Spleen (tissue), 11 donors: ENCODE measurements around the gene PDE4B. TPM values are rescaled to one million over a fixed set of nuclear protein-coding genes. Genes with fewer than 3 reads are reported as not detected.

Experiments used
- DNase-seq: peaks from one replicate; pipeline ENCODE4 v3.0.0-alpha.2; 2020
- H3K27ac ChIP-seq, 8 donors: fragments of 200-600 bp; sonication (generic) in 7 of 8; 1 replicate in 4 of 8; 2 replicates in 4 of 8; pipeline versions ENCODE4 v1.5.0 to v1.8.0; 2016 to 2021; ENCODE audit warnings: inconsistent platforms in 4 of 8, mild to moderate bottlenecking in 4 of 8, moderate library complexity in 1 of 8
- H3K27me3 ChIP-seq, 7 donors: fragments of 200-600 bp; sonication (generic) in 6 of 7; replicated peaks in 1 of 7; 1 replicate in 4 of 7; 2 replicates in 3 of 7; pipeline versions ENCODE4 v1.5.0 to v1.8.0; 2016 to 2021; ENCODE audit warnings: inconsistent platforms in 3 of 7, mild to moderate bottlenecking in 1 of 7
- H3K36me3 ChIP-seq, 6 donors: fragments of 200-600 bp; sonication (generic) in 5 of 6; 1 replicate in 4 of 6; 2 replicates in 2 of 6; pipeline versions ENCODE4 v1.5.0 to v1.8.0; 2016 to 2021; ENCODE audit warnings: inconsistent platforms in 2 of 6
- H3K4me1 ChIP-seq, 6 donors: fragments of 200-600 bp; sonication (generic) in 5 of 6; 1 replicate in 3 of 6; 2 replicates in 3 of 6; pipeline versions ENCODE4 v1.5.0 to v1.8.0; 2016 to 2021; ENCODE audit warnings: inconsistent platforms in 3 of 6
- H3K4me3 ChIP-seq, 8 donors: fragments of 200-600 bp; sonication (generic) in 7 of 8; 1 replicate in 4 of 8; 2 replicates in 4 of 8; pipeline versions ENCODE4 v1.5.0 to v1.8.0; 2016 to 2021; ENCODE audit warnings: inconsistent platforms in 4 of 8, mild to moderate bottlenecking in 4 of 8, moderate library complexity in 2 of 8
- H3K9me3 ChIP-seq, 8 donors: fragments of 200-600 bp; sonication (generic) in 7 of 8; 1 replicate in 4 of 8; 2 replicates in 4 of 8; pipeline versions ENCODE4 v1.5.0 to v1.8.0; 2016 to 2021; ENCODE audit warnings: inconsistent platforms in 4 of 8
- CTCF ChIP-seq, 11 experiments: fragments of 200-600 bp in 7 of 11; fragments of 450-650 bp in 4 of 11; sonication (generic) in 4 of 11; IDR thresholded peaks in 8 of 11; conservative IDR thresholded peaks in 3 of 11; 1 replicate in 7 of 11; 2 replicates in 4 of 11; pipeline versions ENCODE4 v1.4.0 to v1.8.0; 2016 to 2021; ENCODE audit warnings: antibody characterized with exemption in 11 of 11, inconsistent platforms in 4 of 11, mild to moderate bottlenecking in 1 of 11
- POLR2A ChIP-seq, 3 donors: fragments of 450-650 bp; IDR thresholded peaks; one replicate each; pipeline ENCODE4 v1.5.1; 2017; ENCODE audit warnings: antibody characterized with exemption in 3 of 3, mild to moderate bottlenecking in 1 of 3
- POLR2AphosphoS5 ChIP-seq, 3 donors: sonication (generic); formaldehyde crosslinking; IDR thresholded peaks; one replicate each; pipeline ENCODE4 v1.5.1; 2017; ENCODE audit warnings: antibody characterized with exemption in 3 of 3
- WGBS, 5 donors: extraction: QIAGEN DNeasy Blood & Tissue Kit in 3 of 5; methylation state at CpG; one replicate each; pipeline versions ENCODE4 v1.1.5 to v1.1.7; 2013 to 2018; 5-methylcytosine and 5-hydroxymethylcytosine counted together
- intact Hi-C: fragments of 100-400 bp; cut with DNase I; formaldehyde crosslinking; loops from one replicate; pipeline ENCODE4 v1.15.0; 2023; ENCODE audit warnings: low total_unique reads
- polyA plus RNA-seq, 3 donors: library from polyadenylated mRNA; stranded (reverse); fragments of 200-250 nt; gene quantifications; one replicate each; pipeline ENCODE4 v1.2.1, GENCODE V29; 2013
- total RNA-seq, 7 donors: library from RNA; depleted of rRNA in 3 of 7; stranded (reverse); fragments of >200 nt in 3 of 7; fragmentation: NEBNext Ultra II Directional in 4 of 7; extraction: Animal tissue kit (Norgen Biotek cat#: 25700) in 4 of 7; gene quantifications; one replicate each; pipeline versions ENCODE4 v1.1.0 to v1.2.1, GENCODE V29; 2016 to 2021
- donor health status: healthy with polysubstance abuse.
- donor health status: DM: no; HTN: no; CAD: no; lungs with moderate emphysema.
- donor health status: DM: no; HTN: no; CAD: no.
- donor health status: Bipolar disorder and iron deficiency.
- donor health status: healthy.
- donor health status: DM: no; HTN: no; CAD: no.
- donor health status: DM: yes; HTN: yes; CAD: no.

The PDE4B gene
- total and polyA plus RNA-seq, 10 donors, result 12.6 to 88.2 (median 51.9) TPM

GRCh38 chr1:66331658-66332547 lies 539.2 kb downstream of the PDE4B start:
- 1 to 3% (median 2%) methylated on average over 18 of the region's 18 CpGs for WGBS, 5 donors
- peaks cover 21 to 100% (median 68%) of the 10 kb centered on the region in 6 donors for H3K4me1 ChIP-seq
- intact Hi-C loops, result no loop called here
- peak overlapping the region; percentile 82 to 96 (median 90) for H3K27ac ChIP-seq
- peak overlapping the region; percentile 56 to 72 (median 64) for H3K4me3 ChIP-seq
- no peaks in the 10 kb centered on the region for H3K9me3 ChIP-seq
- peak; percentile 87 for DNase-seq
- TF ChIP-seq POLR2A (IDR thresholded peaks at IDR 0.05), result peak in 2 of 3 donors; percentile 41 to 85
- TF ChIP-seq POLR2AphosphoS5 (IDR thresholded peaks at IDR 0.05), result peak; percentile 63 to 96 (median 91)
- TF ChIP-seq CTCF (IDR thresholded peaks at IDR 0.05 in 8 of 11, conservative IDR thresholded peaks at IDR 0.05 in 3 of 11), result peak in 7 of 11 experiments; percentile 14 to 41 (median 29)
- no peaks in the 10 kb centered on the region for H3K27me3 ChIP-seq
- H3K36me3 ChIP-seq, result peaks cover 0 to 1% (median 0%) of the 10 kb centered on the region in 6 donors

DNA sequence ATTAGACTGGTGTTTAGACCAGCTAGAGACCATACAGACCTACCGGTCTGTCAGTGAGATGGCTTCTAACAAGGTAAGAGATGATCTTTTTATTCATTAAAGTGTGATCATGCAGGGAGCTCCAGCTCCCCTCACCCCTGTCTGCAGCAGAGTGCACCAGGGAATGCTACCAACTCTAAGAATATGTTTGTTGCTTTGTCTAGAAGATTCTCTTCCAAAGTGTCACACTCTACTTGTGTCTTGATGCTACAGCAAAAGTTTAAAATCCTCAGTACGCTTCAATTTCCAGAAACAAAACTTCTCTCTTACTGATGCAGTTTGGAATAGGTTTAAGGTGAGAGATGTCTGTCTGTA lies 539.8 kb downstream of the PDE4B start:
- peaks cover 27 to 100% (median 69%) of the 10 kb centered on the region in 6 donors for H3K4me1 ChIP-seq
- no peak for DNase-seq
- H3K36me3 ChIP-seq, result peaks cover 0 to 7% (median 0%) of the 10 kb centered on the region in 6 donors
- WGBS, 5 donors, result 2 to 14% (median 4%) methylated on average over 2 of the region's 2 CpGs
- peak overlapping the region; percentile 56 to 72 (median 64) for H3K4me3 ChIP-seq
- H3K27ac ChIP-seq, result peak overlapping the region; percentile 82 to 96 (median 90)
- TF ChIP-seq POLR2A (IDR thresholded peaks at IDR 0.05), result no peak
- TF ChIP-seq POLR2AphosphoS5 (IDR thresholded peaks at IDR 0.05), result no peak
- peak in 1 of 11 experiments; percentile 2 for TF ChIP-seq CTCF (IDR thresholded peaks at IDR 0.05 in 8 of 11, conservative IDR thresholded peaks at IDR 0.05 in 3 of 11)
- intact Hi-C loops, result no loop called here
- no peaks in the 10 kb centered on the region for H3K27me3 ChIP-seq
- H3K9me3 ChIP-seq, result no peaks in the 10 kb centered on the region

- H3K4me3 ChIP-seq, result peak overlapping the region; percentile 56 to 72 (median 64)
- TF ChIP-seq POLR2AphosphoS5 (IDR thresholded peaks at IDR 0.05) (peak in 2 of 3 donors; percentile 63 to 75), CTCF (IDR thresholded peaks at IDR 0.05 in 8 of 11, conservative IDR thresholded peaks at IDR 0.05 in 3 of 11) (no peak)
- peak overlapping the region; percentile 82 to 96 (median 90) for H3K27ac ChIP-seq
- no peaks in the 10 kb centered on the region for H3K9me3 ChIP-seq
- H3K4me1 ChIP-seq, result peaks cover 32 to 99% (median 68%) of the 10 kb centered on the region in 6 donors
- H3K36me3 ChIP-seq, result peaks cover 0 to 9% (median 0%) of the 10 kb centered on the region in 6 donors
- 16 to 28% (median 17%) methylated on average over 4 of the region's 4 CpGs for WGBS, 5 donors
- DNase-seq, result no peak
- H3K27me3 ChIP-seq, result no peaks in the 10 kb centered on the region
- intact Hi-C loops, result no loop called here
Measured at GRCh38 chr1:66333466-66334199, 540.9 kb downstream of the PDE4B start.
